GM23338 (cell line): ENCODE results near the gene SLC25A40. TPM values are rescaled to one million over a fixed set of nuclear protein-coding genes. Genes with fewer than 3 reads are reported as not detected.
"Not testable (repeated sequence)": the region's sequence is repeated elsewhere in the genome, so short reads cannot be mapped to it uniquely, and the experiment has no call there.

Experiments used
- ATAC-seq: fragments of 200-7000 bp; cut with Tn5 transposase; 3 replicates; pipeline ENCODE4 v1.9.1; 2020
- DNase-seq: peaks from one replicate; pipeline ENCODE4 v3.0.0-alpha.2; 2015; ENCODE audit warnings: low spot score
- H2AFZ ChIP-seq: fragments of 200-600 bp; sonication (generic); 2 replicates; pipeline ENCODE4 v1.8.0; 2016; ENCODE audit warnings: antibody characterized with exemption, mild to moderate bottlenecking, moderate library complexity
- H3F3A ChIP-seq: fragments of 200-600 bp; sonication (generic); replicated peaks from 2 replicates; pipeline ENCODE4 v1.8.0; 2017; ENCODE audit warnings: antibody characterized with exemption, mixed run types, low read depth
- H3K27ac ChIP-seq: fragments of 200-600 bp; sonication (generic); 2 replicates; pipeline ENCODE4 v1.6.1; 2016; ENCODE audit warnings: low read depth
- H3K27me3 ChIP-seq: fragments of 200-600 bp; sonication (generic); 2 replicates; pipeline ENCODE4 v1.8.0; 2016; ENCODE audit warnings: mild to moderate bottlenecking, mixed run types, moderate library complexity; ENCODE audit not compliant: insufficient read depth
- H3K36me3 ChIP-seq: fragments of 200-600 bp; sonication (generic); 2 replicates; pipeline ENCODE4 v1.8.0; 2016; ENCODE audit warnings: mild to moderate bottlenecking; ENCODE audit not compliant: insufficient read depth
- H3K4me1 ChIP-seq: fragments of 200-600 bp; sonication (generic); 2 replicates; pipeline ENCODE4 v1.8.0; 2016; ENCODE audit warnings: mild to moderate bottlenecking, moderate library complexity; ENCODE audit not compliant: insufficient read depth
- H3K4me2 ChIP-seq: fragments of 200-600 bp; sonication (generic); 2 replicates; pipeline ENCODE4 v1.7.1; 2017; ENCODE audit warnings: mixed run types
- H3K4me3 ChIP-seq: fragments of 200-600 bp; sonication (generic); 2 replicates; pipeline ENCODE4 v1.6.1; 2016; ENCODE audit warnings: mixed run types
- H3K79me2 ChIP-seq: fragments of 200-600 bp; sonication (generic); replicated peaks from 2 replicates; pipeline ENCODE4 v1.8.0; 2017; ENCODE audit warnings: mild to moderate bottlenecking; ENCODE audit not compliant: insufficient read depth
- H3K9me2 ChIP-seq: fragments of 200-600 bp; sonication (generic); 2 replicates; pipeline ENCODE4 v1.8.0; 2017; ENCODE audit not compliant: insufficient read depth
- H4K20me1 ChIP-seq: fragments of 200-600 bp; sonication (generic); replicated peaks from 2 replicates; pipeline ENCODE4 v1.8.0; 2017; ENCODE audit warnings: mild to moderate bottlenecking; ENCODE audit not compliant: insufficient read depth
- H3K27ac Mint-ChIP-seq: 2 replicates; pipeline ENCODE4 v1.8.0; 2020; ENCODE audit warnings: inconsistent platforms, mild to moderate bottlenecking, moderate library complexity, mixed read lengths
- H3K27me3 Mint-ChIP-seq: 3 replicates; pipeline ENCODE4 v1.8.0; 2022; ENCODE audit warnings: low read depth, mild to moderate bottlenecking, moderate library complexity, mixed read lengths, inconsistent platforms; ENCODE audit not compliant: insufficient read depth, poor library complexity
- H3K36me3 Mint-ChIP-seq: 3 replicates; pipeline ENCODE4 v1.8.0; 2021; ENCODE audit warnings: low read depth, mild to moderate bottlenecking, inconsistent platforms, moderate library complexity, mixed read lengths
- H3K4me1 Mint-ChIP-seq: 3 replicates; pipeline ENCODE4 v1.8.0; 2020; ENCODE audit warnings: mild to moderate bottlenecking, inconsistent platforms, mixed read lengths
- H3K4me3 Mint-ChIP-seq: 3 replicates; pipeline ENCODE4 v1.8.0; 2021; ENCODE audit warnings: moderate library complexity, mild to moderate bottlenecking, inconsistent platforms, mixed read lengths
- H3K9me3 Mint-ChIP-seq: 3 replicates; pipeline ENCODE4 v1.8.0; 2020; ENCODE audit warnings: moderate library complexity, mild to moderate bottlenecking, inconsistent platforms, mixed read lengths
- CREB1 ChIP-seq: fragments of 250-450 bp; sonication (Bioruptor Pico); IDR thresholded peaks from 2 replicates; pipeline ENCODE4 v1.5.0; 2020; ENCODE audit warnings: low read depth, mild to moderate bottlenecking, moderate library complexity
- JUNB ChIP-seq: IDR thresholded peaks from one replicate; pipeline ENCODE4 v1.6.1; 2016; ENCODE audit warnings: antibody characterized with exemption; ENCODE audit not compliant: unreplicated experiment
- ZNF331 ChIP-seq: fragments of 250-450 bp; sonication (Bioruptor Pico); IDR thresholded peaks from 2 replicates; pipeline ENCODE4 v1.5.0; 2020; ENCODE audit warnings: low read depth, mild to moderate bottlenecking, moderate library complexity
- polyA plus RNA-seq: library from polyadenylated mRNA; unstranded; fragments of >200 nt; fragmentation: Nextera tagmentation; extraction: Ambion mirVana; gene quantifications from 2 replicates; pipeline ENCODE4 v1.2.1, GENCODE V29; 2016
- total RNA-seq: library from RNA; depleted of rRNA; stranded (reverse); fragments of >200 nt; shearing (Covaris generic); gene quantifications from 2 replicates; pipeline ENCODE4 v1.2.3, GENCODE V29; 2014
- TF ChIP-seq, protein P1 (sequence below): IDR thresholded peaks from one replicate; pipeline ENCODE4 v1.6.1; 2018; ENCODE audit warnings: antibody characterized with exemption; ENCODE audit not compliant: unreplicated experiment
- TF ChIP-seq, protein P2 (sequence below), 2 experiments: fragments of 200-600 bp in 1 of 2; sonication (generic) in 1 of 2; conservative IDR thresholded peaks; 2 replicates each; pipeline versions ENCODE4 v1.5.1 to v1.6.1; 2016 to 2017; ENCODE audit warnings: antibody characterized with exemption in 2 of 2, low read depth in 2 of 2, mild to moderate bottlenecking in 2 of 2, moderate library complexity in 1 of 2

SLC25A40 gene
- total and polyA plus RNA-seq, 2 experiments from 2014 or later: 8.4 to 30.7 TPM

DNA sequence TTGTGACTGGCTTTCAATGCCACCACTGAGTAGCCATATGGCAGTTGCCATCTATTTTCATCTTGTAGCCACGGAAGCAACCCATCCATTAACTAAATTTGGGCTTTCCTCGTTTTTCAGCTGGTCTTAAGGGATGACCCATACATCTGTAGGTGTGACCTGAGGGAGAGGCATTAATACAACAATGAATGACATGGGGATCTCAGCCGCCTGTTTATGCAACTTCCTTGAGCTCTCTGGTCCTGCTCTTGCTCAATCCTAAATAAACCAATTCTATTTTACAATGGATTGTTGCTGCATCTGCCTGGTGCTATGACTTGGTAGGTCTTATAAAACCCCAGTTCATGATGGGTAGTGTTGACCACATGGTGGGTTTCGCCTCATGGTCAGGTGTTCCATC, 36.0 kb upstream of the SLC25A40 start (continued):
- TF ChIP-seq, protein P1, sequence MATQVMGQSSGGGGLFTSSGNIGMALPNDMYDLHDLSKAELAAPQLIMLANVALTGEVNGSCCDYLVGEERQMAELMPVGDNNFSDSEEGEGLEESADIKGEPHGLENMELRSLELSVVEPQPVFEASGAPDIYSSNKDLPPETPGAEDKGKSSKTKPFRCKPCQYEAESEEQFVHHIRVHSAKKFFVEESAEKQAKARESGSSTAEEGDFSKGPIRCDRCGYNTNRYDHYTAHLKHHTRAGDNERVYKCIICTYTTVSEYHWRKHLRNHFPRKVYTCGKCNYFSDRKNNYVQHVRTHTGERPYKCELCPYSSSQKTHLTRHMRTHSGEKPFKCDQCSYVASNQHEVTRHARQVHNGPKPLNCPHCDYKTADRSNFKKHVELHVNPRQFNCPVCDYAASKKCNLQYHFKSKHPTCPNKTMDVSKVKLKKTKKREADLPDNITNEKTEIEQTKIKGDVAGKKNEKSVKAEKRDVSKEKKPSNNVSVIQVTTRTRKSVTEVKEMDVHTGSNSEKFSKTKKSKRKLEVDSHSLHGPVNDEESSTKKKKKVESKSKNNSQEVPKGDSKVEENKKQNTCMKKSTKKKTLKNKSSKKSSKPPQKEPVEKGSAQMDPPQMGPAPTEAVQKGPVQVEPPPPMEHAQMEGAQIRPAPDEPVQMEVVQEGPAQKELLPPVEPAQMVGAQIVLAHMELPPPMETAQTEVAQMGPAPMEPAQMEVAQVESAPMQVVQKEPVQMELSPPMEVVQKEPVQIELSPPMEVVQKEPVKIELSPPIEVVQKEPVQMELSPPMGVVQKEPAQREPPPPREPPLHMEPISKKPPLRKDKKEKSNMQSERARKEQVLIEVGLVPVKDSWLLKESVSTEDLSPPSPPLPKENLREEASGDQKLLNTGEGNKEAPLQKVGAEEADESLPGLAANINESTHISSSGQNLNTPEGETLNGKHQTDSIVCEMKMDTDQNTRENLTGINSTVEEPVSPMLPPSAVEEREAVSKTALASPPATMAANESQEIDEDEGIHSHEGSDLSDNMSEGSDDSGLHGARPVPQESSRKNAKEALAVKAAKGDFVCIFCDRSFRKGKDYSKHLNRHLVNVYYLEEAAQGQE: no peak
- TF ChIP-seq, protein P2, sequence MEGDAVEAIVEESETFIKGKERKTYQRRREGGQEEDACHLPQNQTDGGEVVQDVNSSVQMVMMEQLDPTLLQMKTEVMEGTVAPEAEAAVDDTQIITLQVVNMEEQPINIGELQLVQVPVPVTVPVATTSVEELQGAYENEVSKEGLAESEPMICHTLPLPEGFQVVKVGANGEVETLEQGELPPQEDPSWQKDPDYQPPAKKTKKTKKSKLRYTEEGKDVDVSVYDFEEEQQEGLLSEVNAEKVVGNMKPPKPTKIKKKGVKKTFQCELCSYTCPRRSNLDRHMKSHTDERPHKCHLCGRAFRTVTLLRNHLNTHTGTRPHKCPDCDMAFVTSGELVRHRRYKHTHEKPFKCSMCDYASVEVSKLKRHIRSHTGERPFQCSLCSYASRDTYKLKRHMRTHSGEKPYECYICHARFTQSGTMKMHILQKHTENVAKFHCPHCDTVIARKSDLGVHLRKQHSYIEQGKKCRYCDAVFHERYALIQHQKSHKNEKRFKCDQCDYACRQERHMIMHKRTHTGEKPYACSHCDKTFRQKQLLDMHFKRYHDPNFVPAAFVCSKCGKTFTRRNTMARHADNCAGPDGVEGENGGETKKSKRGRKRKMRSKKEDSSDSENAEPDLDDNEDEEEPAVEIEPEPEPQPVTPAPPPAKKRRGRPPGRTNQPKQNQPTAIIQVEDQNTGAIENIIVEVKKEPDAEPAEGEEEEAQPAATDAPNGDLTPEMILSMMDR (conservative IDR thresholded peaks at IDR 0.05; ENCODE audit: low read depth in 2 of 2): no peak
- TF ChIP-seq CREB1 (no peak), ZNF331 (CRISPR knock-in tag) (no peak), JUNB (no peak)

DNA sequence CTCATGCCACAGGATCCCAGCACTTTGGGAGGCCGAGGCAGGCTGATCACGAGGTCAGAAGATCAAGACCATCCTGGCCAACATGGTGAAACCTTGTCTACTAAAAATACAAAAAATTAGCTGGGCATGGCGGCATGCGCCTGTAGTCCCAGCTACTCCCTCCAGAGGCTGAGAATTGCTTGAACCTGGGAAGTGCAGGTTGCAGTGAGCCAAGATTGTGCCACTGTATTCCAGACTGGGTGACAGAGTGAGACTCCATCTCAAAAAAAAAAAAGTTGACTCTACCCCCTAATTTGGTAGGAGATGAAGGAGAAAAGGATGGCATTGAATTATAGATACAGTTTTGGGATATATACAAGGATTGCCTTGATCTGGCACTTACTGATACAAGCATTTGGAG, 32.7 kb upstream of the SLC25A40 start:
- not testable (repeated sequence) for H3K9me2 ChIP-seq, H3K27me3 ChIP-seq, H3F3A ChIP-seq, H3K4me3 ChIP-seq, H3K4me2 ChIP-seq, H3K27me3 Mint-ChIP-seq, H4K20me1 ChIP-seq, H3K9me3 Mint-ChIP-seq, H3K27ac Mint-ChIP-seq, H3K27ac ChIP-seq, H3K79me2 ChIP-seq, H3K4me3 Mint-ChIP-seq, H3K4me1 ChIP-seq, H3K4me1 Mint-ChIP-seq, H2AFZ ChIP-seq
- peaks cover 14% of the 10 kb centered on the region for H3K36me3 ChIP-seq
- peak; percentile 67 for ATAC-seq
- H3K36me3 Mint-ChIP-seq: peaks cover 36% of the 10 kb centered on the region; the same call in 2 of the 3 replicates
- TF ChIP-seq, protein P2 (conservative IDR thresholded peaks at IDR 0.05; ENCODE audit: low read depth in 2 of 2): peak; percentile 27 to 28; a peak in 2 of 4 replicates
- DNase-seq: peak; percentile 28

DNA sequence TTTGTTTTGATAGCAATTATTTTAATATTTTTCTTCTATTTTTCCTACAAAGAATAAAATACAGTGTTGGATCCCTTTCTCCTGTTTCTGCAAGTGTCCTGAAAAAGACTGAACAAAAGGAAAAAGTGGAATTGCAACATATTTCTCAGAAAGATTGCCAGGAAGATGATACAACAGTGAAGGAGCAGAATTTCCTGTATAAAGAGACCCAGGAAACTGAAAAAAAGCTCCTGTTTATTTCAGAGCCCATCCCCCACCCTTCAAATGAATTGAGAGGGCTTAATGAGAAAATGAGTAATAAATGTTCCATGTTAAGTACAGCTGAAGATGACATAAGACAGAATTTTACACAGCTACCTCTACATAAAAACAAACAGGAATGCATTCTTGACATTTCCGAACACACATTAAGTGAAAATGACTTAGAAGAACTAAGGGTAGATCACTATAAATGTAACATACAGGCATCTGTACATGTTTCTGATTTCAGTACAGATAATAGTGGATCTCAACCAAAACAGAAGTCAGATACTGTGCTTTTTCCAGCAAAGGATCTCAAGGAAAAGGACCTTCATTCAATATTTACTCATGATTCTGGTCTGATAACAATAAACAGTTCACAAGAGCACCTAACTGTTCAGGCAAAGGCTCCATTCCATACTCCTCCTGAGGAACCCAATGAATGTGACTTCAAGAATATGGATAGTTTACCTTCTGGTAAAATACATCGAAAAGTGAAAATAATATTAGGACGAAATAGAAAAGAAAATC, 31.2 kb upstream of the SLC25A40 start:
- not testable (repeated sequence) for H3K27me3 ChIP-seq, H3K27me3 Mint-ChIP-seq, H3K4me2 ChIP-seq, H3K9me3 Mint-ChIP-seq, H3K79me2 ChIP-seq, H3K27ac Mint-ChIP-seq, H3F3A ChIP-seq, H3K4me1 ChIP-seq, H3K4me1 Mint-ChIP-seq, H3K27ac ChIP-seq, H2AFZ ChIP-seq, DNase-seq, H3K4me3 Mint-ChIP-seq, H3K4me3 ChIP-seq, H3K9me2 ChIP-seq, ATAC-seq, H4K20me1 ChIP-seq
- H3K36me3 Mint-ChIP-seq: peaks cover 46% of the 10 kb centered on the region; the same call in 2 of the 3 replicates
- peaks cover 14% of the 10 kb centered on the region for H3K36me3 ChIP-seq
